ENCODE measurements around the gene AGFG2. TPM values are rescaled to one million over a fixed set of nuclear protein-coding genes. Genes with fewer than 3 reads are reported as not detected.
A peak's percentile ranks its signal among the peaks of the same experiment; 100 is the strongest.

Gene AGFG2
- total RNA-seq, 1 experiment from 2014 or later = 15.3 TPM

GRCh38 chr7:100609958-100610357 lies 71.0 kb downstream of the AGFG2 start:
- no peak overlapping the region for H3K27ac ChIP-seq (ENCODE audit: low read depth, low read length, poor library complexity, severe bottlenecking)
- TF ChIP-seq CTCF (conservative IDR thresholded peaks at IDR 0.05; ENCODE audit: low read depth, low read length) = no peak
- TF ChIP-seq EZH2 (IDR thresholded peaks at IDR 0.05; ENCODE audit: borderline replicate concordance, low read depth, low read length, poor library complexity, severe bottlenecking) = no peak
- no peak for DNase-seq (ENCODE audit: low spot score)
- no peak overlapping the region for H3K4me3 ChIP-seq (ENCODE audit: low read depth, low read length, poor library complexity, severe bottlenecking)
- no peaks in the 10 kb centered on the region for H3K9me3 ChIP-seq (ENCODE audit: low read depth, low read length, poor library complexity, severe bottlenecking)
- ChIA-PET POLR2A (ENCODE audit: low non-redundant PET) (no interaction called here), CTCF (interaction anchor here (0.6 to 0.9 kb wide), 2 partner anchors 23 to 33 kb away, joined by 5 read pairs; partner anchors contain the start of gene FBXO24)
- H3K4me1 ChIP-seq (ENCODE audit: insufficient read depth, low read length, poor library complexity, severe bottlenecking) = peaks cover 7% of the 10 kb centered on the region
- intact Hi-C loops (cut with micrococcal nuclease; ENCODE audit: unreplicated experiment) = no loop called here
- BruUV-seq (replicated peaks) = no TSS peak
- no peaks in the 10 kb centered on the region for H3K27me3 ChIP-seq (replicated peaks; ENCODE audit: insufficient read depth, low read depth, low read length, poor library complexity)
- peaks cover 3% of the 10 kb centered on the region for H3K36me3 ChIP-seq (ENCODE audit: insufficient read depth, low read length, poor library complexity, severe bottlenecking)

- Histone ChIP-seq H3K9me3 (ENCODE audit: low read depth, low read length, poor library complexity, severe bottlenecking) (no peaks in the 10 kb centered on the region), H3K4me3 (ENCODE audit: low read depth, low read length, poor library complexity, severe bottlenecking) (peak within 1 kb of the TSS; percentile 56), H3K4me1 (ENCODE audit: insufficient read depth, low read length, poor library complexity, severe bottlenecking) (peaks cover 7% of the 10 kb centered on the region), H3K27me3 (replicated peaks; ENCODE audit: insufficient read depth, low read depth, low read length, poor library complexity) (no peaks in the 10 kb centered on the region), H3K36me3 (ENCODE audit: insufficient read depth, low read length, poor library complexity, severe bottlenecking) (peaks cover 3% of the 10 kb centered on the region), H3K27ac (ENCODE audit: low read depth, low read length, poor library complexity, severe bottlenecking) (peak within 1 kb of the TSS; percentile 91)
- intact Hi-C loops (cut with micrococcal nuclease; ENCODE audit: unreplicated experiment) = no loop called here
- ChIA-PET CTCF (interaction anchor here (0.5 to 1.0 kb wide), 4 partner anchors 22 to 93 kb away, joined by 3 to 8 read pairs (median 4); no protein-coding TSS in a partner anchor), POLR2A (ENCODE audit: low non-redundant PET) (interaction anchor here (0.5 to 0.6 kb wide), 2 partner anchors 263 to 489 kb away, joined by 3 to 4 read pairs; partner anchors contain the start of gene SRRT)
- TF ChIP-seq EZH2 (IDR thresholded peaks at IDR 0.05; ENCODE audit: borderline replicate concordance, low read depth, low read length, poor library complexity, severe bottlenecking) = no peak
- no peak for TF ChIP-seq CTCF (conservative IDR thresholded peaks at IDR 0.05; ENCODE audit: low read depth, low read length)
- DNase-seq (ENCODE audit: low spot score) = peak; percentile 100
- BruUV-seq (replicated peaks) = no TSS peak
Measured at GRCh38 chr7:100611983-100612729, 73.2 kb downstream of the AGFG2 start, which contains the start of gene MOSPD3. MOSPD3 (plus strand) TSS chr7:100612540; CDS start chr7:100612792, 252 bp downstream.

GRCh38 chr7:100612730-100613390 lies 73.9 kb downstream of the AGFG2 start:
- intact Hi-C loops (cut with micrococcal nuclease; ENCODE audit: unreplicated experiment) = no loop called here
- ChIA-PET POLR2A (ENCODE audit: low non-redundant PET) (interaction anchor here (0.5 to 0.6 kb wide), 2 partner anchors 262 to 488 kb away, joined by 3 to 4 read pairs; partner anchors contain the start of gene SRRT), CTCF (interaction anchor here (0.6 to 1.0 kb wide), 5 partner anchors 21 to 110 kb away, joined by 3 to 8 read pairs (median 5); no protein-coding TSS in a partner anchor)
- TSS peak; percentile 56 for BruUV-seq (replicated peaks)
- H3K9me3 ChIP-seq (ENCODE audit: low read depth, low read length, poor library complexity, severe bottlenecking) = no peaks in the 10 kb centered on the region
- peaks cover 7% of the 10 kb centered on the region for H3K4me1 ChIP-seq (ENCODE audit: insufficient read depth, low read length, poor library complexity, severe bottlenecking)
- peak overlapping the region; percentile 91 for H3K27ac ChIP-seq (ENCODE audit: low read depth, low read length, poor library complexity, severe bottlenecking)
- TF ChIP-seq CTCF (conservative IDR thresholded peaks at IDR 0.05; ENCODE audit: low read depth, low read length) (peak; percentile 27), EZH2 (IDR thresholded peaks at IDR 0.05; ENCODE audit: borderline replicate concordance, low read depth, low read length, poor library complexity, severe bottlenecking) (no peak)
- H3K36me3 ChIP-seq (ENCODE audit: insufficient read depth, low read length, poor library complexity, severe bottlenecking) = peaks cover 2% of the 10 kb centered on the region
- H3K27me3 ChIP-seq (replicated peaks; ENCODE audit: insufficient read depth, low read depth, low read length, poor library complexity) = no peaks in the 10 kb centered on the region
- H3K4me3 ChIP-seq (ENCODE audit: low read depth, low read length, poor library complexity, severe bottlenecking) = peak overlapping the region; percentile 56
- DNase-seq (ENCODE audit: low spot score) = no peak

All from A673 (cell line).